Mucosa of rectum (tissue), 2 donors: ENCODE measurements around the gene C16orf87.
"Not testable (repeated sequence)": the region's sequence is repeated elsewhere in the genome, so short reads cannot be mapped to it uniquely, and the experiment has no call there.

Experiments
- H3K27ac ChIP-seq, 2 donors: one replicate each; pipeline ENCODE4 v1.7.0; 2013; ENCODE audit warnings: inconsistent platforms in 2 of 2, low read depth in 2 of 2, low read length in 2 of 2
- H3K27me3 ChIP-seq, 2 donors: one replicate each; pipeline ENCODE4 v1.7.0; 2013; ENCODE audit warnings: low read length in 2 of 2; ENCODE audit not compliant: control insufficient read depth in 2 of 2, insufficient read depth in 2 of 2
- H3K36me3 ChIP-seq, 2 donors: one replicate each; pipeline ENCODE4 v1.7.0; 2013; ENCODE audit warnings: low read length in 2 of 2; ENCODE audit not compliant: control insufficient read depth in 2 of 2, insufficient read depth in 2 of 2
- H3K4me1 ChIP-seq, 2 donors: one replicate each; pipeline ENCODE4 v1.7.0; 2013; ENCODE audit warnings: low read length in 2 of 2, mild to moderate bottlenecking in 1 of 2; ENCODE audit not compliant: control insufficient read depth in 2 of 2, insufficient read depth in 2 of 2
- H3K4me3 ChIP-seq, 2 donors: one replicate each; pipeline ENCODE4 v1.7.0; 2013; ENCODE audit warnings: low read length in 2 of 2
- H3K9ac ChIP-seq, 2 donors: one replicate each; pipeline ENCODE4 v1.7.0; 2013; ENCODE audit warnings: low read length in 2 of 2, low read depth in 1 of 2, mild to moderate bottlenecking in 1 of 2
- H3K9me3 ChIP-seq, 2 donors: one replicate each; pipeline ENCODE4 v1.7.0; 2013; ENCODE audit warnings: low read length in 2 of 2; ENCODE audit not compliant: control insufficient read depth in 2 of 2
- donor health status: healthy.
- donor health status: Normal muscosa, but diverticular disease.

C16orf87 gene, protein sequence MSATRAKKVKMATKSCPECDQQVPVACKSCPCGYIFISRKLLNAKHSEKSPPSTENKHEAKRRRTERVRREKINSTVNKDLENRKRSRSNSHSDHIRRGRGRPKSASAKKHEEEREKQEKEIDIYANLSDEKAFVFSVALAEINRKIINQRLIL

GRCh38 chr16:46830902-46831647 is at the start of gene C16orf87:
TSS of gene C16orf87 (minus strand) at chr16:46831180. CDS start at chr16:46831149, 31 bp downstream.
- Histone ChIP-seq H3K9ac (peak within 1 kb of the TSS; percentile 74 to 85), H3K36me3 (no peaks in the 10 kb centered on the region), H3K4me1 (peaks cover 3 to 11% of the 10 kb centered on the region in 2 donors), H3K27ac (peak within 1 kb of the TSS; percentile 83 to 87), H3K9me3 (no peaks in the 10 kb centered on the region), H3K4me3 (peak within 1 kb of the TSS; percentile 89 to 95), H3K27me3 (no peaks in the 10 kb centered on the region)

GRCh38 chr16:46875243-46875642 is 44.3 kb upstream of the C16orf87 start:
- no peak overlapping the region for H3K27ac ChIP-seq

GRCh38 chr16:46873201-46873600 is 42.2 kb upstream of the C16orf87 start:
- no peaks in the 10 kb centered on the region for H3K27me3 ChIP-seq
- H3K9ac ChIP-seq: no peak overlapping the region
- H3K36me3 ChIP-seq: no peaks in the 10 kb centered on the region
- peaks cover 0 to 7% of the 10 kb centered on the region in 2 donors for H3K4me1 ChIP-seq
- H3K27ac ChIP-seq: no peak overlapping the region
- H3K9me3 ChIP-seq: no peaks in the 10 kb centered on the region
- H3K4me3 ChIP-seq: no peak overlapping the region

More at GRCh38 chr16:46875243-46875642, 44.3 kb upstream of the C16orf87 start:
- H3K36me3 ChIP-seq: no peaks in the 10 kb centered on the region
- H3K4me1 ChIP-seq: peaks cover 0 to 3% of the 10 kb centered on the region in 2 donors
- H3K27me3 ChIP-seq: no peaks in the 10 kb centered on the region
- no peak overlapping the region for H3K9ac ChIP-seq
- H3K9me3 ChIP-seq: no peaks in the 10 kb centered on the region
- H3K4me3 ChIP-seq: no peak overlapping the region

DNA sequence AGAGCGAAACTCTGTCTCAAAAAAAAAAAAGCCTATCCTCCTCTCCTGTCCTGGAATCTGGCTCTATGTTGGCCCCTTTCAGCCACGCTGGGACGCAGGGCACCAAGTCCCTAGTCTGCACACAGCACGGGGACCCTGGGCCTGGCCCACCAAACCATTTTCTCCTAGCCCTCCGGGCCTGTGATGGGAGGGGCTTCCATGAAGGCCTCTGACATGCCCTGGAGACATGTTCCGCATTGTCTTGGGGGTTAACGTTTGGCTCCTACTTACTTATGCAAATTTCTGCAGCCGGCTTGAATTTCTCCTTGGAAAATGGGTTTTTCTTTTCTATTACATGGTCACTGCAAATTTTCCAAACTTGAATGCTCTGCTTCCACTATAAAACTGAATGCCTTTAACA is 40.6 kb upstream of the C16orf87 start:
- Histone ChIP-seq H3K27me3 (no peaks in the 10 kb centered on the region), H3K27ac (no peak overlapping the region), H3K4me1 (peaks cover 4 to 5% of the 10 kb centered on the region in 2 donors), H3K4me3 (no peak overlapping the region), H3K9me3 (no peaks in the 10 kb centered on the region), H3K9ac (no peak overlapping the region), H3K36me3 (no peaks in the 10 kb centered on the region)

DNA sequence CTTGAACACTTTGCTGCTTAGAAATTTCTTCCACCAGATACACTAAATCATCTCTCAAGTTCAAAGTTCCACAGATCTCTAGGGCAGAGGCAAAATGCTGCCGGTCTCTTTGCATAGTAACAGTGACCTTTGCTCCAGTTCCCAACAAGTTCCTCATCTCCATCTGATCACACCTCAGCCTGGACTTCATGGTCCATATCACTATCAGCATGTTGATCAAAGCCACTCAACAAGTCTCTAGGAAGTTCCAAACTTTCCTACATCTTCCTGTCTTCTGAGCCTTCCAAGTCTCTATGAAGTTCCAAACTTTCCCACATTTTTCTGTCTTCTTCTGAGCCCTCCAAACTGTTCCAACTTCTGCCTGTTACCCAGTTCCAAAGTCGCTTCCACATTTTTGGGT is 37.9 kb upstream of the C16orf87 start:
- H3K36me3 ChIP-seq, H3K9ac ChIP-seq, H3K27ac ChIP-seq, H3K4me1 ChIP-seq, H3K27me3 ChIP-seq, H3K9me3 ChIP-seq, H3K4me3 ChIP-seq: not testable (repeated sequence)

GRCh38 chr16:46867486-46867885 is 36.5 kb upstream of the C16orf87 start:
- H3K36me3 ChIP-seq, H3K27me3 ChIP-seq, H3K27ac ChIP-seq, H3K9ac ChIP-seq, H3K9me3 ChIP-seq, H3K4me3 ChIP-seq: not testable (repeated sequence)
- H3K4me1 ChIP-seq: peaks cover 4 to 12% of the 10 kb centered on the region in 2 donors

- H3K27me3 ChIP-seq: no peaks in the 10 kb centered on the region
Measured at GRCh38 chr16:46866286-46866685, 35.3 kb upstream of the C16orf87 start.

GRCh38 chr16:46862555-46863447 is 31.8 kb upstream of the C16orf87 start:
- H3K4me1 ChIP-seq: peaks cover 0 to 9% of the 10 kb centered on the region in 2 donors
- H3K9ac ChIP-seq: no peak overlapping the region
- no peaks in the 10 kb centered on the region for H3K36me3 ChIP-seq
- no peak overlapping the region for H3K4me3 ChIP-seq
- H3K27ac ChIP-seq: no peak overlapping the region
- no peaks in the 10 kb centered on the region for H3K9me3 ChIP-seq
- H3K27me3 ChIP-seq: no peaks in the 10 kb centered on the region

More at GRCh38 chr16:46866286-46866685, 35.3 kb upstream of the C16orf87 start:
- Histone ChIP-seq H3K4me3 (no peak overlapping the region), H3K4me1 (peaks cover 4 to 12% of the 10 kb centered on the region in 2 donors), H3K9me3 (no peaks in the 10 kb centered on the region), H3K36me3 (no peaks in the 10 kb centered on the region), H3K27ac (no peak overlapping the region), H3K9ac (no peak overlapping the region)

DNA sequence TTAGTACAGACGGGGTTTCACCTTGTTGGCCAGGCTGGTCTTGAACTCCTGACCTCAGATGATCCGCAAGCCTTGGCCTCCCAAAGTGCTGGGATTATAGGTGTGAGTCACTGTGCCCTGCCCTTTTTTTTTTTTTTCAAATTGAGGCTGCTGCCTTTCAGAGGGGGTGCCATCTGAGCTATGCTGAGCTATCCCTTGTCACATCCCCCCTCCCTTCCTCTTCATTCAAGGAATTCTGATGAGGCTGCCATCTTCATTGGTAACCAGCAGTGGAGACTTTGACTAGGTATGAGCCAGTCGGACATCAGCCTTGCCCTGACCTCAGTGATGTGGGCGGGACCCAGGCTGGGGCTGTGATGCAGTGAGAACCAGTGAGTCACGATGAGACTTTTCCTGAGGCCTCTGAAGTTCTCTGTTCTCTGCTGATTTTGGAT is 28.8 kb upstream of the C16orf87 start:
- Histone ChIP-seq H3K9ac (no peak overlapping the region), H3K27me3 (no peaks in the 10 kb centered on the region), H3K27ac (no peak overlapping the region), H3K36me3 (no peaks in the 10 kb centered on the region), H3K9me3 (no peaks in the 10 kb centered on the region), H3K4me3 (no peak overlapping the region), H3K4me1 (peaks cover 0 to 10% of the 10 kb centered on the region in 2 donors)

- Histone ChIP-seq H3K27ac (no peak overlapping the region), H3K27me3 (no peaks in the 10 kb centered on the region), H3K4me3 (no peak overlapping the region), H3K4me1 (peaks cover 0 to 5% of the 10 kb centered on the region in 2 donors), H3K9me3 (no peaks in the 10 kb centered on the region), H3K36me3 (no peaks in the 10 kb centered on the region), H3K9ac (no peak overlapping the region)
Measured at GRCh38 chr16:46858151-46858550, 27.2 kb upstream of the C16orf87 start.
